ENCODE results near the gene ITGB2.

ITGB2 gene

DNA sequence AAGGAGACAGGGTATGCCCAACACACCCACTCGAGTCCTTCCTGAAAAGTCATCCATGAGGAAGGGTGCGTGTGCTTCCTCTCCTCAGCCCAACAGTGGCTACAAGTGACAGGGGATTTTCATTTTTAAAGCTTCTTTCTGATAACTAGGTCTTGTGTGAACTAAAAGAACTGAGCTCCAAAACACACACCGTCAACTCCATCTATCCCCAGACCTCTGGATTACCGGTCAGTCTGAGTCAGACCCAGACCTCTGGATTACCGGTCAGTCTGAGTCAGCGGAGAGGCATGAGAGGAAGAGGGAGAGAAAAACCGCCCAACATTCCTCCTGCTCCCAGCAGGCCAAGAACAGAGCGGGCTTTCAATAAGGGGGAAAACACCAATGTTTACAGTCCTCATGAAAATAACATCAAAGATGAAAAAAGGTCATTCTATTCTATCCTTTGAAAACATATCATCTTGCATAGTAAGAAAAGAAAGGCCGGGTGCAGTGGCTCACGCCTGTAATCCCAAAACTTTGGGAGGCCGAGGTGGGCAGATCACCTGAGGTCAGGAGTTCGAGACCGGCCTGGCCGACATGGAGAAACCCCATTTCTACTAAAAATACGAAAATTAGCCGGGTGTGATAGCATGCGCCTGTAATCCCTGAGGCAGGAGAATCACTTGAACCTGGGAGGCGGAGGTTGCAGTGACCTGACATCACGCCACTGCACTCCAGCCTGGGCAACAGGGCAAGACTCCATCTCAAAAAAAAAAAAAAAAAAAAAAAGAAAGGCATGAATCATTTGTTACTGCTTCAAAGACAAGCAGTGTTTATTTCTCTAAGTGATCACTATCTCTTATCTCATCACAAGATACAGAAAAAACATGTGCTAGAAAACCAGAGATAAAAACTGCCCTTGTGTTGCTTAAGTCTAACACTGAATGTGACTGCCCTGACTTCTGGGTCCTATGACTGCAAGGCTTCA lies 50.6 kb downstream of the ITGB2 start:
- no peaks in the 10 kb centered on the region for H3K9me2 ChIP-seq (ENCODE audit: low read depth, low read length)
- no peaks in the 10 kb centered on the region for H4K20me1 ChIP-seq (ENCODE audit: insufficient read depth, low read length)
- peaks cover 8% of the 10 kb centered on the region for H3K36me3 ChIP-seq (ENCODE audit: insufficient read depth, low read length)
- H3K27ac ChIP-seq (ENCODE audit: low read depth, low read length, poor library complexity, severe bottlenecking), result no peak overlapping the region
- no peak overlapping the region for H3K4me2 ChIP-seq (ENCODE audit: low read length)
- no peak overlapping the region for H3K9ac ChIP-seq (ENCODE audit: low read length)
- H3K79me2 ChIP-seq (ENCODE audit: insufficient read depth, low read length), result peaks cover 6% of the 10 kb centered on the region
- 0 out of 2 replicates have a peak, but pooled peaks cover 1% of the 10 kb centered on the region for H3F3A ChIP-seq (ENCODE audit: insufficient read depth, low read length)
- no peak for TF ChIP-seq EZH2 (IDR thresholded peaks at IDR 0.05; ENCODE audit: borderline replicate concordance, low read length)
- TF ChIP-seq, protein P1, sequence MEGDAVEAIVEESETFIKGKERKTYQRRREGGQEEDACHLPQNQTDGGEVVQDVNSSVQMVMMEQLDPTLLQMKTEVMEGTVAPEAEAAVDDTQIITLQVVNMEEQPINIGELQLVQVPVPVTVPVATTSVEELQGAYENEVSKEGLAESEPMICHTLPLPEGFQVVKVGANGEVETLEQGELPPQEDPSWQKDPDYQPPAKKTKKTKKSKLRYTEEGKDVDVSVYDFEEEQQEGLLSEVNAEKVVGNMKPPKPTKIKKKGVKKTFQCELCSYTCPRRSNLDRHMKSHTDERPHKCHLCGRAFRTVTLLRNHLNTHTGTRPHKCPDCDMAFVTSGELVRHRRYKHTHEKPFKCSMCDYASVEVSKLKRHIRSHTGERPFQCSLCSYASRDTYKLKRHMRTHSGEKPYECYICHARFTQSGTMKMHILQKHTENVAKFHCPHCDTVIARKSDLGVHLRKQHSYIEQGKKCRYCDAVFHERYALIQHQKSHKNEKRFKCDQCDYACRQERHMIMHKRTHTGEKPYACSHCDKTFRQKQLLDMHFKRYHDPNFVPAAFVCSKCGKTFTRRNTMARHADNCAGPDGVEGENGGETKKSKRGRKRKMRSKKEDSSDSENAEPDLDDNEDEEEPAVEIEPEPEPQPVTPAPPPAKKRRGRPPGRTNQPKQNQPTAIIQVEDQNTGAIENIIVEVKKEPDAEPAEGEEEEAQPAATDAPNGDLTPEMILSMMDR (IDR thresholded peaks at IDR 0.05; ENCODE audit: low read length), result no peak
- no peaks in the 10 kb centered on the region; the same call in 1 of the 2 replicates for H3K27me3 ChIP-seq (ENCODE audit: insufficient read depth, low read length)
- no peak overlapping the region for H2AFZ ChIP-seq (ENCODE audit: low read length)
- H3K4me1 ChIP-seq (ENCODE audit: insufficient read depth, low read length, severe bottlenecking), result peaks cover 62% of the 10 kb centered on the region
- H3K4me3 ChIP-seq (ENCODE audit: low read depth, low read length, poor library complexity, severe bottlenecking), result no peak overlapping the region
- H3K9me3 ChIP-seq (ENCODE audit: low read length), result no peaks in the 10 kb centered on the region

DNA sequence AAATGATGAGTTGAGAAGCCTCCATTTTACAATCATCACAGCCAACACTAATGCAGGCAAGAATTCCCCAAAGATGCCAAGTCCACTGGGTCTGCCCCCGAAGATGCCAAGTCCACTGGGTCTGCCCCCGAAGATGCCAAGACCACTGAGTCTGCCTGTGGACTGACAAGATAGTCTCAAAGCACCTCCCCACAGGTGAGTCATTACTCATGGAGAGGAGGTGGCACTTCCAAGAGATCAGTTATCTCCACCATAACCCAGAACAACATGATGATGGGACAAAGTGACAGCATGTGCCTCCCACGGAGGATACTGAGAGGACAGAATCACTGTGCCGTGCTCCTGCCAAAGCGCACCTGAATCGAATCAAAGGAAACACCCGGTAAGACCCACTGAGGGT lies 52.0 kb downstream of the ITGB2 start:
- H3K9me3 ChIP-seq (ENCODE audit: low read length), result no peaks in the 10 kb centered on the region
- TF ChIP-seq, protein P1 (IDR thresholded peaks at IDR 0.05; ENCODE audit: low read length), result no peak
- TF ChIP-seq EZH2 (IDR thresholded peaks at IDR 0.05; ENCODE audit: borderline replicate concordance, low read length), result no peak
- no peaks in the 10 kb centered on the region for H3F3A ChIP-seq (ENCODE audit: insufficient read depth, low read length)
- H3K36me3 ChIP-seq (ENCODE audit: insufficient read depth, low read length), result peaks cover 15% of the 10 kb centered on the region
- H3K4me2 ChIP-seq (ENCODE audit: low read length), result no peak overlapping the region
- H3K9me2 ChIP-seq (ENCODE audit: low read depth, low read length), result no peaks in the 10 kb centered on the region
- H3K9ac ChIP-seq (ENCODE audit: low read length), result no peak overlapping the region
- no peak overlapping the region for H3K27ac ChIP-seq (ENCODE audit: low read depth, low read length, poor library complexity, severe bottlenecking)
- peaks cover 6% of the 10 kb centered on the region for H3K79me2 ChIP-seq (ENCODE audit: insufficient read depth, low read length)
- H4K20me1 ChIP-seq (ENCODE audit: insufficient read depth, low read length), result no peaks in the 10 kb centered on the region
- peaks cover 50% of the 10 kb centered on the region for H3K4me1 ChIP-seq (ENCODE audit: insufficient read depth, low read length, severe bottlenecking)
- H3K27me3 ChIP-seq (ENCODE audit: insufficient read depth, low read length), result no peaks in the 10 kb centered on the region; the same call in 1 of the 2 replicates
- H2AFZ ChIP-seq (ENCODE audit: low read length), result no peak overlapping the region
- H3K4me3 ChIP-seq (ENCODE audit: low read depth, low read length, poor library complexity, severe bottlenecking), result no peak overlapping the region

DNA sequence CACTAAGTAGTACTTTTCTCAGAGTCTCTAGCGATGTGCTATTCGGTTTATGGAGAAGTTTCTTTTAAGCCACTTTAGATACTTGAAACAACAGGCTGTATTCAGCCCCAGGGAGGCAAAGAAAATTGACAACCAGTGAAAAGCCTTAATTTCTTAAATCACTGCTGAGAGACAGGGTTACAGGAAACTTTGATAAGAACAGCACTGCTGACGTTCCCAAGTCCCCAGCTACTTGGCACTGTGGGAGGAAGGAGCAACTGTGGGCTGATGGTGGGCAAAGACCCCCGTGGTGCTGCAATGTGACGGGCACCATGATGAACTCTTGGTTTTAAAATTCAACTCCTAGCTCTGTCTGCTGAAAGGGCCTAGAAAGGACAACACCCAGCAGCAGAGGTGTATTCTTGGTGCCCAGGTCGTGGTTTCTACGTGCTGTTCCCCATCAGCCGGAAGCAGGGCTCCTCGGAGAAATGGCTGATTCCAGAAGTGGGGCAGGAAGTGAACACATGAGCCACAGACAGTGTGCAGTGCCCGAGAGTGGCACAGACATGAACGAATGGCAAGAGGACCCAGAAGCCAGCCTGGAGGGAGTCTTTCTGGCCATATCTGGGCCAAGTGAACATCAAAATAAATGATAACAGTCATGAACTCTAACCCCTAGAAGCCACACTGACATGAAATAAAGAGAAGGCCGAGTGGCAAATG lies 52.5 kb downstream of the ITGB2 start:
- Histone ChIP-seq H3K27ac (ENCODE audit: low read depth, low read length, poor library complexity, severe bottlenecking) (no peak overlapping the region), H3K4me3 (ENCODE audit: low read depth, low read length, poor library complexity, severe bottlenecking) (no peak overlapping the region), H3K27me3 (ENCODE audit: insufficient read depth, low read length) (no peaks in the 10 kb centered on the region; the same call in 1 of the 2 replicates), H3K4me1 (ENCODE audit: insufficient read depth, low read length, severe bottlenecking) (peaks cover 50% of the 10 kb centered on the region), H3K9ac (ENCODE audit: low read length) (no peak overlapping the region), H3K36me3 (ENCODE audit: insufficient read depth, low read length) (peaks cover 15% of the 10 kb centered on the region), H3K9me3 (ENCODE audit: low read length) (no peaks in the 10 kb centered on the region), H3F3A (ENCODE audit: insufficient read depth, low read length) (no peaks in the 10 kb centered on the region), H3K9me2 (ENCODE audit: low read depth, low read length) (no peaks in the 10 kb centered on the region), H2AFZ (ENCODE audit: low read length) (no peak overlapping the region), H3K4me2 (ENCODE audit: low read length) (no peak overlapping the region), H4K20me1 (ENCODE audit: insufficient read depth, low read length) (no peaks in the 10 kb centered on the region), H3K79me2 (ENCODE audit: insufficient read depth, low read length) (peaks cover 6% of the 10 kb centered on the region)
- TF ChIP-seq, protein P1 (IDR thresholded peaks at IDR 0.05; ENCODE audit: low read length), result no peak
- TF ChIP-seq EZH2 (IDR thresholded peaks at IDR 0.05; ENCODE audit: borderline replicate concordance, low read length), result no peak

All from OCI-LY1 (cell line).